IPS DF 19.7 (cell line): ENCODE data around the gene SORCS3.

Source experiments
- DNase-seq: peaks from one replicate; pipeline ENCODE4 v3.0.0-alpha.2; 2013; ENCODE audit warnings: low read depth, low spot score

The SORCS3 gene

GRCh38 chr10:104641187-104641936, at the start of gene SORCS3:
Gene SORCS3 (plus strand): TSS chr10:104641290.
- no peak for DNase-seq

DNA sequence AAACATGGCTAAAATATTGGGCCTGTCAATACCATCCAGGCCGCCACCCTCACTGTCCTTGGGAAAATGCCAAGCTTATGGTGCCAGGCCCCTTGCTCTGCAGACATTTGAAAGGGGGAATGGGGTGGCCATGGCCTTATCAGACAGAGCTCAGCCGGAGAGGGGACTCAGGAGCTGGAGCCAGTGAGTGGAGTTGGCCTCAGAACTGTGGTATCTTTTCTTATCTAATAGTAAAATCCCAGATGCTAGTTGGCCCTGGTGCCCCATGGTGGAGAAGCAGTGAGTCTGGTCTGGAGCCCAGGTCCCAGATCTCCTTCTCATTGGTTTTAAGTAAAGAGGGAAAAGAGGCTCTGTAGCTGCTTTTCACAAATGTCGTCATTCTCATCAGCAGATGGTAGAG, 49.6 kb upstream of the SORCS3 start:
- DNase-seq, result no peak

- no peak for DNase-seq
These were observed 39.9 kb upstream of the SORCS3 start for GRCh38 chr10:104601166-104601565.

GRCh38 chr10:104608091-104608828, 32.8 kb upstream of the SORCS3 start:
- no peak for DNase-seq

- no peak for DNase-seq
These were observed 28.4 kb upstream of the SORCS3 start for GRCh38 chr10:104612571-104613205.

- DNase-seq, result no peak
These were observed 27.7 kb upstream of the SORCS3 start for GRCh38 chr10:104613406-104613805.

DNA sequence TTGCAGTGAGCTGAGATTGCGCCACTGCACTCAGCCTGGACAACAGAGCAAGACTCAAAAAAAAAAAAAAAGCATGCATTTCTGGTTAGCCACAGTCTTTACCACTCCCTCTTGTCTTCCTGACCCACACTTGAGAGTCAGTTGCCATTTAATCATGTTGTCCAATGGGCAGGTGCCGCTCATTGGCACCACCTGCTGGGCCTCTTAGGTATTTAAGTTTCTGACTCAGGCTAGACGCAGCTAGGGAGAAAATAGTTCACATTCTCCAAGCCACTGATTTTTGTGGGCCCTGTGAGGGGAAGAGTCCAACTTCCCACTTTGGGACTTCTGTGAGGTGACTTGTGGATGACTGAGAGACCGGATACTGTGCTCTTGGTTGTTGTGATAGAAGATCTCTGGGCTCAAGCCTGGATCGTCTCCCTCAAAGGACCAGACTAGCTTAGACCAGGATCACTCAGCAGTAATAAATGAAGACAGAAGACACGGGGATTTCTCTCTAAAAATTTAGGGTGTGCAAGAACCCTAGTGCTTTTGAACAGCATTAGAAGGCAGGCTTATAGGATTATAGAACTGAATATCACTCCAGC, 26.8 kb upstream of the SORCS3 start:
- no peak for DNase-seq

DNA sequence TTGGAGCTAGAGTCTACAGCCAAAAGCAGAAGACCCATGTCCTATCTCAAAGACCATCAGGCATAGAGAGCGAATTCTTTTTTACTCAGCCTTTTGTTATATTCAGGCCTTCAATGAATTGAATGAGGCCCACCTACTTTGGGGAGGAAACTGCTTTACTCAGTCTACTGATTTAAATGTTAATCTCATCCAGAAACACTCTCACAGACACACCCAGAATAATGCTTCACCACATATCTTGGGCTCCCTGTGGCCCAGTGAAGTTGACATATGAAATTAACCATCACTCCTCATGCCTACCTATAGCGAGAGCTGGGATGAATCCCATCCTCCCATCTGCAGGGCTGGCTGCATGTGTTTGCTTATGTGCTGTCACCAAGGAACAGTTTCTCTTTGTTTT, 26.0 kb upstream of the SORCS3 start:
- DNase-seq, result no peak

DNA sequence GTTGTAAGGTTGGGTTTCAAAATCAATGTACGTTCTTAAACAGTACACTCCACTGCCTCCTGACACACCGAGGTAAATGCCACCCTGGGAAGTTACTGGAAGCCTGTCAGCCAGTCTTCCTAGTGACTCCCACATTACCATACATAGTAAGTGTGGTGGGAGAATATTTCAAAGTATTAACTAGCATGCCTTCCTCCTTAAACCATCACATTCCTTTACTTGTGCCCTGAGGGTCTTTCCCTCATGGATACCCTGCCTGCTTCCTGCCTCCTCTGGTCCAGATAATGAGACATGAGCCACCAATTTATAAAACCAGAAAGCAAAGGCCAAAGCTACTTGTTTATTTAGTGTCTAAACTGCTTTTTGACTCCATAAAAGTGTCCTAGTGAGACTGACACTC, 23.3 kb upstream of the SORCS3 start:
- DNase-seq, result no peak

DNA sequence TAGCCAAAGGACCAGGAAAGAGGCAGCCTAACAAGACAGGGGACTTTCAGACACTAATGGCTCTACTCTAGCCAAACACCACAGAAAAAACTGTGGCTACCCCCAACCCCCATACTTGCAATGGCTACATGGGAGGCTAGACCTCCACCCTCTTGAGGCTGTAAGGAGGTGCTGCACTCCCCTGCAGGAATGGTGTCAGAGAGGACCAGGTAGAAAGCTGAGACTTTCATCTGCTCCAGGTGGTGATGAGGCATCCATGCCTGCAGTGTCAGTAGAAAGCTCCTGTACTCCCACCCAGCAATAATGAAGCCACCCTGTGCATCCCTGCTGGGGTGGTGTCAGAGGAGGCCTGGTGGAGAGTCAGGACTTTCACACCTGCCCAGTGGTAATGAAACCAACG, 18.9 kb upstream of the SORCS3 start:
- DNase-seq, result no peak

GRCh38 chr10:104622598-104623209, 18.4 kb upstream of the SORCS3 start:
- DNase-seq, result no peak

DNA sequence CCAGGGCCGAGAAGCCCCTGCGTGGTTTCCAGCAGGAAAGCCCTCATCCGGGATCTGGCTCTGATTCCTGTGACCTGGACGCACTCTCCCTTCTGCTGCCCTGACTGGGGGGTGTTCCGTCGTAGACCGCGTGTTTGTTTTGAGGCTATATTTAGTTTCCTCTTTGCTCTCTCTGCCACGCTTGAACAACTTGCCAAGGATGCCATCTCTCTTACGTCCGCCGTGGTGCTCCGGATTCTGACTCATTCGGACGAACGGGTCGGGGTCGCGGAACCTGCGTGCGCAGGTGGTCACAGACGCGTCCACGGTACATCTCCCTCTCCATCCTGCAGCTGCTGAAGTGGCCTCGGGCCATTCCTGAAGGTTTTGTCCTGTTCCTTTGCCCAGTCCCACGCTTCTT, 10.4 kb upstream of the SORCS3 start:
- DNase-seq, result no peak

- DNase-seq, result no peak
These were observed 9.1 kb upstream of the SORCS3 start for GRCh38 chr10:104631946-104632345.

- DNase-seq, result no peak
These were observed 2.1 kb upstream of the SORCS3 start for GRCh38 chr10:104638861-104639589.

DNA sequence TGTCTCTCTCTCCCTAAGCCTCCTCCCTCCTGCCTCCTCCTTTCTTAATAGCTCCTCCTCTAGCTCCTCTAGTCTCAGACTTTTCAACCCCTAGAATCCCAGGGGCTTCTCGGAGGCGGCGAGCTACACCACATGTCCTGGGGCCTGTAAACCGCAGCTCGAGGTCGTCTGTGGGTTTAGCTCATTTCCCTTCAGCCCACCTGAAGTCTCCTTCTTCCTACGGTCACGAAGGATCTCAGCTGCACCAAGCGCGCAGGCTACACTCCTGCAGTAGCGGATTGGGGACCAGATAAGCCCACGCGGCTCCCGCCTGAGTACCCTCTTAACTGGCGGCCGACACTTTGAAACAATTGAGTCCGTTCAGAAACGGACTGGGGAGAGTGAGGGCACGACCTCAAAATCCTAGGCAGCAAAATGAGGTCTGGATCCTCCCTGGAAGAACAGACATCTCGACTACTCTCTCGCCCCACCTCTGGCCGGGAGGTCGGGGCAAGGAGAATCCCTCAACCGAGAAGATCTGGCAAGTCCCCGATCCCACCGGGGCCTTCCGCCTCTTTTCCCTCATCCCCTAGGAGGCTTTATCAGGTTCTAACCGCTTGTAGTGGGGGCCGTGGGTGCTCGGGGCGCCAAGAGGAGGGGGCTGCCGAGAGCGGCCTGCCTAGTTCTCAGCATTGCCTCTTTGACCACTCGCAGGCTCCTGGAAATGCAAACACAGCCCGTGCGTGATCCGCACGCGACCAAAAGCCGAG, 1.3 kb upstream of the SORCS3 start:
- DNase-seq, result no peak

DNA sequence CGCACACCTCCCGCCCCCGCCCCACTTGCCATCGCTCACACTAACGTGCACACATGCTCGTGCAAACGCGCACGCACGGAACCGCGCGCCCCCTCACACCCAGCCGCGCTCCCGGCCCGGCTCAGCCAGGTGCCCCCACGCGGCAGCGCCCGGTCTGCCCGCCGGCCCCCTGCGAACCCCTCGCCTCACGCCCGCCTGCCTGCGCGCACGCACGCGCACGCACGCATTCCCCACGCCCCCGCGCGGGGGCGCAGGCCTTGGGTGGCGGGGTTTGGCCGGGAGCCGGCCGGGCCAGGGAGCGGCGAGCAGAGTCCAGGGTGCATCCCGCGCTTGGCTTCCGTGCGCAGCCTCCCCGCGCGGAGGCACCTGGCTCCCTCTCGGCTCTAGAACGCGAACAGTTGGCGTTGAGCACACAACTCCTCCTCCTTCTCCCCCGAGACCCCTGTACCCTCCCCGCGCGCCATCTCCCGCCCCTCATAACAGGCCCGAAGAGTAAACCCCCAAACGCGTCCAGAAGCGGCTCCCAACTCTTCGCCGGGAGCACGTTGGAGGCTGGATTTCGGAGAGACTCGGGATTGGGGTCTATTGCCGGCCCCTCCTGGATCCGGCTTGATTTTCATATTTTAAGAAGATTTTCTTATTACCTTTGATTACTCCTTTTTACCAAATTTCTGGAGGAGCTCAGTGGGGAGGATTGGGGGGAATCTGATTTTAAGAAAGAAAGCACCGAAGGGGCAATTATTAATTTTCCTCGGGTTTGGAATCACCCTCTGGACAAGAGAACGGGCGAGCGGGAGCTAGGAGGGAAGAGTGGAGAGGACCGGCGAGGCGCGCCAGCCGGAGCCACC, 527 bp upstream of the SORCS3 start:
- no peak for DNase-seq

DNA sequence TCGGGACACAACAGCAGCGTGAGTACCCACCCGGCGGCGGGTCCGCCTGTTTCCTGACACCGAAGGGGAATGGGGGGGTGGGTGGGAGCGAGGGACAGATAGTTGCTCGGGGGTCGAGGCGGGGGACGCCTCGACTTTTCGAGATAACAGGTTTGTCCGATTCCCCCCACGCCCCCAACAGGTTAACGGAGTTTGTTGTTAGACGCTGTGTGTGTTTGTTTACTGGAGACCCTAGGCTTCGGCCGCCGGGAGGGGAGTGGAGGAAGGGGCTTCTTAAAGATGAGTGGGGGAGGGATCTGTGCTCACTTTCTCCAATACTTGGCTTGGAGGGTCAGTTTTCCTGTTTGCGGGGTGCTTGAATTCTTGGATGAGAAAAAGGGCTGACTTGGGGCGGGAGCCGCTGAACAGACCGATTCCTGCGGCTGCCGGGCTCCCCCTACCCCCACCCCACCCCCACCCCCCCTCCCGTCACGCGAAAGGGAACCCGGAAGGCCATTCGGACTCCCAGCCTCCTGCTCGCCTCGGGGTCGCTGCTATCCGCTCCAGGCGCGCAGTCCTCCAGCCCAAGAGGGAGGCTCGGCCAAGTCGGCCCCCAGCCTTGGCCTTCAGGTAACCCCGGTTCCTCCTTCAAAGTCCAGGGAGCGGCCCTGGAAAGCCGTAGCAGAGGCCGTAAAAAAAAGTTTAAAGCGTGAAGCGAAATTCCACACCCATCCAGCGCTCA, 1.0 kb downstream of the SORCS3 start:
- DNase-seq, result no peak

GRCh38 chr10:104642658-104643302, 1.7 kb downstream of the SORCS3 start:
- DNase-seq, result no peak

DNA sequence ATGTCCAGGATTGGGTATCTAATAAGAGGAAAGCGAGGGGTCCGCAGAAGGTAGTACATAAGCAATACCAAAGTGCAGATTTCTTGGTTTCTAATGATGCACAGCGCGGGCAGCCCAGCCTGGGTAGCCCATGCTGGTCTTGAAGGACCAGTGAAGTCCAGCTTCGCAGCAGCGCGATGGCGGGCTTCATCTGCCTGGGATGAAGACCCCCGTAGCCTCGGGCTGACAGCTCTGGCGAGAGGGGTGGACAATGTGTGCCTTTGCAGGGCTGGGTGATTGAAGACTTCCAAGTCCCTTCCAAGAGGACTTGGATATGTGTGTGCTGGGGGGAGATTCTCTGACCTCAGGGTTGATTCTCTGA, 2.2 kb downstream of the SORCS3 start:
- no peak for DNase-seq
